ENCODE measurements around the gene LMNTD2.

GRCh38 chr11:533586-534395 lies 26.7 kb downstream of the LMNTD2 start:
- no peak for TF ChIP-seq EZH2 (IDR thresholded peaks at IDR 0.05; ENCODE audit: borderline replicate concordance, low read length)
- TF ChIP-seq CTCF (IDR thresholded peaks at IDR 0.05; ENCODE audit: low read length) = no peak
